Measurements from ENCODE around the gene SEMA4G.
A peak's percentile ranks its signal among the peaks of the same experiment; 100 is the strongest.

Gene SEMA4G

DNA sequence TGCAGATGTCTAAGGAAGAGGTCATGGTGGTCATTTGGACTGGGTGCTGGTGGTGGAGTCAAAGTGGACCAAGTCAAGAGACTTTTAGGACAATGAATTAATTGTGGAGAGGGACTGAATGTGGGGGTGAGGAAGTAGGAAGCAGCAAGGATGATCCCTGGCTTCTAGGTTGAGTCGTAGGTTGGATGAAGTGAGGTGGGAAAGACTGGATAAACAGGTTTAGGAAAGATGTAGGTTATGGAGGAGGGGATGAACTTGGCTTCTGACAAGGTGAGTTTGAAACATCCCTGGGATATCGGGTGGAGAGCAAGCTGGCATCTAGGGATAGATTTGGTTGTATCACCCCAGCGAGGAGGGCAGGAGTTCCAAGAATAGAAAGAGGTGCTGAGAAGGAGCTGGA is 7.6 kb downstream of the SEMA4G start:
- in situ Hi-C loops (cut with MboI; ENCODE audit: low sequenced_read_pairs, unreplicated experiment): no loop called here
- no peak for DNase-seq (ENCODE audit: low spot score)
- TF ChIP-seq, protein P1, sequence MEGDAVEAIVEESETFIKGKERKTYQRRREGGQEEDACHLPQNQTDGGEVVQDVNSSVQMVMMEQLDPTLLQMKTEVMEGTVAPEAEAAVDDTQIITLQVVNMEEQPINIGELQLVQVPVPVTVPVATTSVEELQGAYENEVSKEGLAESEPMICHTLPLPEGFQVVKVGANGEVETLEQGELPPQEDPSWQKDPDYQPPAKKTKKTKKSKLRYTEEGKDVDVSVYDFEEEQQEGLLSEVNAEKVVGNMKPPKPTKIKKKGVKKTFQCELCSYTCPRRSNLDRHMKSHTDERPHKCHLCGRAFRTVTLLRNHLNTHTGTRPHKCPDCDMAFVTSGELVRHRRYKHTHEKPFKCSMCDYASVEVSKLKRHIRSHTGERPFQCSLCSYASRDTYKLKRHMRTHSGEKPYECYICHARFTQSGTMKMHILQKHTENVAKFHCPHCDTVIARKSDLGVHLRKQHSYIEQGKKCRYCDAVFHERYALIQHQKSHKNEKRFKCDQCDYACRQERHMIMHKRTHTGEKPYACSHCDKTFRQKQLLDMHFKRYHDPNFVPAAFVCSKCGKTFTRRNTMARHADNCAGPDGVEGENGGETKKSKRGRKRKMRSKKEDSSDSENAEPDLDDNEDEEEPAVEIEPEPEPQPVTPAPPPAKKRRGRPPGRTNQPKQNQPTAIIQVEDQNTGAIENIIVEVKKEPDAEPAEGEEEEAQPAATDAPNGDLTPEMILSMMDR (IDR thresholded peaks at IDR 0.05; ENCODE audit: borderline replicate concordance, control extremely low read depth, extremely low read depth, insufficient read depth, missing control alignments): no peak

DNA sequence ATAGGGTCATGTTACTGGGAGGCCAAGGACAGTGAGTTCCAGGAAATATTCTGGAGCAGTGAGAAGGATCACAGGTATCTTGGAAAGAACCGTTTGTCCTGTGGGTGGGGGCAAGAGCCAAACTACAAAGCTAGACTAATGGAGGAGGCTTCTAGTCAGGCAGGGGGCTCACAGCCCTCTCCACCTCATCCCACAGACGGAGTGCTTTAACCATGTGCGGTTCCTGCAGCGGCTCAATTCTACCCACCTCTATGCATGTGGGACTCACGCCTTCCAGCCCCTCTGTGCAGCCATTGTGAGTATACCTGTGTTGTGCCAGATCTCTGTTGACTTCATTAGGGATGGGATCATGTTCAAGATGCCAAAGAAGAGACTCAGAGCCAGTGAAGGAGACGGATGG is 8.1 kb downstream of the SEMA4G start:
- no peak for DNase-seq (ENCODE audit: low spot score)
- in situ Hi-C loops (cut with MboI; ENCODE audit: low sequenced_read_pairs, unreplicated experiment): no loop called here
- TF ChIP-seq, protein P1 (IDR thresholded peaks at IDR 0.05; ENCODE audit: borderline replicate concordance, control extremely low read depth, extremely low read depth, insufficient read depth, missing control alignments): no peak

DNA sequence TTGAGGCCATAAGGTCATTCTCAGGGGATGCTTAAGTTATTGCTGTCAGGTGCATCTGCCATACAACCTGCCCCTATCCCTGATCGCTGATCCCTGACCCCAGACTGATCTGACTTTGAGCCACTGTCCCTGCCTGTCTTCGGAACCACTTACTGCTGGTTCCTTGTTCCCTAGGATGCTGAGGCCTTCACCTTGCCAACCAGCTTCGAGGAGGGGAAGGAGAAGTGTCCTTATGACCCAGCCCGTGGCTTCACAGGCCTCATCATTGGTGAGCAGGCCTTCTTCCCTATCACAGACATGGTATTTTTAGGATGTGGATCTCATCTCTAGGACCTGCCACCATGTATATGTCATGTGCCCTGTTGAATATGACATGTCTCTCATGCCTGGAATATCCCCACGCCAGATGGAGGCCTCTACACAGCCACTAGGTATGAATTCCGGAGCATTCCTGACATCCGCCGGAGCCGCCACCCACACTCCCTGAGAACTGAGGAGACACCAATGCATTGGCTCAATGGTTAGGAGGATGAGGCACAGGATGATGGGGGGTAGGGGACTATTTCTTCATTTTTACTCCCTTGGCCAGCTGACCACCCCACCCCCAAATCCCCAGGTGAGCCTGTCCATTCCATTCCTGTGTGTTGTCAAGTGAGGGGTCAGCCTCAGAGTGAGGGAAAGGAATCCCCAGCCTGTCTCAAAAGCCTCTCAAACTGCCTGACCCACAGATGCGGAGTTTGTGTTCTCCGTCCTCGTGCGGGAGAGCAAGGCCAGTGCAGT is 9.0 kb downstream of the SEMA4G start:
- DNase-seq (ENCODE audit: low spot score): no peak
- in situ Hi-C loops (cut with MboI; ENCODE audit: low sequenced_read_pairs, unreplicated experiment): no loop called here
- TF ChIP-seq, protein P1 (IDR thresholded peaks at IDR 0.05; ENCODE audit: borderline replicate concordance, control extremely low read depth, extremely low read depth, insufficient read depth, missing control alignments): no peak

DNA sequence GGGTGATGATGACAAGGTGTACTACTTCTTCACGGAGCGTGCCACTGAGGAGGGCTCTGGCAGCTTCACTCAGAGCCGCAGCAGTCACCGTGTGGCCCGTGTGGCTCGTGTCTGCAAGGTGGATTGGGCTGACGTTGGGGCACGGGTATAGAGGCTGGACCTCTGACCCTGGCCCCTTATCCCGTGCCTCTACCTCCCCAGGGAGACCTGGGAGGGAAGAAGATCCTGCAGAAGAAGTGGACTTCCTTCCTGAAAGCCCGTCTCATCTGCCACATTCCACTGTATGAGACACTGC is 9.5 kb downstream of the SEMA4G start:
- TF ChIP-seq, protein P1 (IDR thresholded peaks at IDR 0.05; ENCODE audit: borderline replicate concordance, control extremely low read depth, extremely low read depth, insufficient read depth, missing control alignments): no peak
- in situ Hi-C loops (cut with MboI; ENCODE audit: low sequenced_read_pairs, unreplicated experiment): no loop called here
- DNase-seq (ENCODE audit: low spot score): no peak

DNA sequence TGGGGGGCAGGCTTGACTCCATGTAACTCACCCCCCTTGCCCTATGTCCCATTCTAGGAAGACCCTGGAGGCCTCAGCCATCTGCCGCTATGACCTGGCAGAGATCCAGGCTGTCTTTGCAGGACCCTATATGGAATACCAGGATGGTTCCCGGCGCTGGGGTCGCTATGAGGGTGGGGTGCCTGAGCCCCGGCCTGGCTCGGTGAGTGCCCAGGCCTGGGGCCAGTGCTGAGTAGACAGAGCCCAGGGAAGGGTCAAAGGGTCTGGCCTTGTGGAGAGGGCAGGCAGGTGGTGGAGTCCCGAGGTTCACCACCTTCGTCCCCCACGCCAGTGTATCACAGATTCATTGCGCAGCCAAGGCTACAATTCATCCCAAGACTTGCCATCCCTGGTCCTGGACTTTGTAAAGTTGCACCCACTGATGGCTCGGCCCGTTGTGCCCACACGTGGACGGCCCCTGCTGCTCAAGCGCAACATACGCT is 10.5 kb downstream of the SEMA4G start:
- DNase-seq (ENCODE audit: low spot score): peak; percentile 8
- in situ Hi-C loops (cut with MboI; ENCODE audit: low sequenced_read_pairs, unreplicated experiment): no loop called here
- TF ChIP-seq, protein P1 (IDR thresholded peaks at IDR 0.05; ENCODE audit: borderline replicate concordance, control extremely low read depth, extremely low read depth, insufficient read depth, missing control alignments): no peak

DNA sequence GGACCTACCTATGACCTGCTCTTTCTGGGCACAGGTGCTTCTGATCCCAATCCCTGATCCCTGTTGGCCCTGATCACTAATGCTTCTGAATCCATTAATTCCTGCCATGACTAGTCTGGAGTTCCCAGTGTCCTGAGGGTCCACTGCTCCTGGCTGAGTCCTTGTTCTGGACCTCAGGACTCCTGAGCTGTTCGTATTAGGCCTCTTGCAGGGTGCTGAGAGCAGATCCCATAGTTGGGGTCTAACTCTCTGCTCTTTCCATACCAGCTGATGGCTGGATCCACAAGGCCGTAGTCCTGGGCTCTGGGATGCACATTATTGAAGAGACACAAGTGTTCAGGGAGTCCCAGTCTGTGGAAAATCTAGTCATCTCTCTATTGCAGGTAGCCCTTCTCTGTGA is 11.0 kb downstream of the SEMA4G start:
- TF ChIP-seq, protein P1 (IDR thresholded peaks at IDR 0.05; ENCODE audit: borderline replicate concordance, control extremely low read depth, extremely low read depth, insufficient read depth, missing control alignments): no peak
- DNase-seq (ENCODE audit: low spot score): no peak
- in situ Hi-C loops (cut with MboI; ENCODE audit: low sequenced_read_pairs, unreplicated experiment): no loop called here

All from GM13976 (cell line).